GM12878 (cell line): ENCODE results near the gene PAM16. TPM values are rescaled to one million over a fixed set of nuclear protein-coding genes. Genes with fewer than 3 reads are reported as not detected.
A peak's percentile ranks its signal among the peaks of the same experiment; 100 is the strongest.

Experiments used
- BMI1 ChIP-seq: fragments of 450-650 bp; IDR thresholded peaks from 2 replicates; pipeline ENCODE4 v1.6.1; 2016; ENCODE audit warnings: mild to moderate bottlenecking, moderate library complexity, borderline replicate concordance
- CBX5 ChIP-seq: sonication (generic); IDR thresholded peaks from 2 replicates; pipeline ENCODE4 v1.6.1; 2016; ENCODE audit warnings: low read depth, moderate library complexity, mild to moderate bottlenecking, inconsistent platforms
- CHD1 ChIP-seq: IDR thresholded peaks from 2 replicates; pipeline ENCODE4 v1.6.1; 2012; ENCODE audit warnings: low read depth, low read length, improper control_type of control experiment
- DPF2 ChIP-seq: fragments of 450-650 bp; IDR thresholded peaks from 2 replicates; pipeline ENCODE4 v1.6.1; 2017; ENCODE audit warnings: mild to moderate bottlenecking
- IKZF1 ChIP-seq: fragments of 450-650 bp; conservative IDR thresholded peaks from 2 replicates; pipeline ENCODE4 v1.6.1; 2017; ENCODE audit warnings: antibody characterized with exemption, mild to moderate bottlenecking
- MYC ChIP-seq: IDR thresholded peaks from 2 replicates; pipeline ENCODE4 v1.6.1; 2011; ENCODE audit warnings: mild to moderate bottlenecking, low read length, moderate library complexity, inconsistent platforms; ENCODE audit not compliant: insufficient read depth, insufficient replicate concordance, insufficient read length, severe bottlenecking
- NFXL1 ChIP-seq: fragments of 450-650 bp; IDR thresholded peaks from 2 replicates; pipeline ENCODE4 v1.6.1; 2017; ENCODE audit warnings: antibody characterized with exemption, mild to moderate bottlenecking, borderline replicate concordance
- NFYA ChIP-seq: IDR thresholded peaks from 2 replicates; pipeline ENCODE4 v1.6.1; 2011; ENCODE audit warnings: low read depth, mild to moderate bottlenecking, low read length, improper control_type of control experiment, borderline replicate concordance
- NR2C2 ChIP-seq: IDR thresholded peaks from 2 replicates; pipeline ENCODE4 v1.6.1; 2011; ENCODE audit warnings: borderline replicate concordance, low read depth; ENCODE audit not compliant: control insufficient read depth, insufficient read length
- POLR2A ChIP-seq: IDR thresholded peaks from 2 replicates; pipeline ENCODE4 v1.6.1; 2011; ENCODE audit warnings: low read depth, mild to moderate bottlenecking, low read length
- RUNX3 ChIP-seq: IDR thresholded peaks from 2 replicates; pipeline ENCODE4 v1.6.1; 2012; ENCODE audit warnings: low read length, inconsistent platforms
- SPI1 ChIP-seq: IDR thresholded peaks from 2 replicates; pipeline ENCODE4 v1.6.1; 2011; ENCODE audit warnings: low read depth, mild to moderate bottlenecking, low read length, moderate library complexity, borderline replicate concordance; ENCODE audit not compliant: insufficient read depth
- SREBF2 ChIP-seq: IDR thresholded peaks from 2 replicates; pipeline ENCODE4 v1.6.1; 2012; ENCODE audit warnings: mild to moderate bottlenecking, low read length
- TAF1 ChIP-seq: IDR thresholded peaks from 2 replicates; pipeline ENCODE4 v1.6.1; 2011; ENCODE audit warnings: mild to moderate bottlenecking, low read depth, low read length, borderline replicate concordance
- TARDBP ChIP-seq: IDR thresholded peaks from 2 replicates; pipeline ENCODE4 v1.6.1; 2016; ENCODE audit warnings: borderline replicate concordance
- TCF3 ChIP-seq: IDR thresholded peaks from 2 replicates; pipeline ENCODE4 v1.6.1; 2012; ENCODE audit warnings: low read depth, mild to moderate bottlenecking, low read length, borderline replicate concordance; ENCODE audit not compliant: insufficient read depth
- WRNIP1 ChIP-seq: IDR thresholded peaks from 2 replicates; pipeline ENCODE4 v1.6.1; 2011; ENCODE audit warnings: low read depth, low read length, improper control_type of control experiment, borderline replicate concordance
- ZNF384 ChIP-seq: IDR thresholded peaks from 2 replicates; pipeline ENCODE4 v1.6.1; 2012; ENCODE audit warnings: low read depth, mild to moderate bottlenecking, low read length, improper control_type of control experiment, borderline replicate concordance
- ZSCAN29 ChIP-seq: fragments of 450-650 bp; IDR thresholded peaks from 2 replicates; pipeline ENCODE4 v1.6.1; 2017; ENCODE audit warnings: mild to moderate bottlenecking, moderate library complexity
- polyA plus RNA-seq, 11 experiments: library from polyadenylated mRNA; depleted of rRNA in 4 of 11; unstranded in 6 of 11; stranded (reverse) in 5 of 11; fragments of >200 nt; fragmentation: Nextera tagmentation in 4 of 11; fragmentation: Illumina TruSeq in 1 of 11; extraction: Ambion mirVana in 4 of 11; extraction: Trizol in 1 of 11; gene quantifications; 1 replicate in 1 of 11; 2 replicates in 10 of 11; pipeline versions ENCODE4 v1.2.1 to v1.2.3, GENCODE V29; 2011 to 2016; ENCODE audit warnings: inconsistent platforms in 2 of 11, missing spikeins in 2 of 11, low read depth in 1 of 11
- total RNA-seq, 4 experiments: library from RNA; depleted of rRNA in 3 of 4; stranded (reverse); fragments of >200 nt in 3 of 4; fragmentation: Illumina TruSeq in 1 of 4; extraction: Trizol in 1 of 4; gene quantifications; 2 replicates each; pipeline versions ENCODE4 v1.2.1 to v1.2.3, GENCODE V29; 2013 to 2021
- TF ChIP-seq, protein P1 (sequence below): IDR thresholded peaks from 2 replicates; pipeline ENCODE4 v1.6.1; 2012; ENCODE audit warnings: low read depth, low read length, improper control_type of control experiment
- TF ChIP-seq, protein P2 (sequence below): fragments of 450-650 bp; formaldehyde crosslinking; IDR thresholded peaks from 2 replicates; pipeline ENCODE4 v1.4.0; 2020; ENCODE audit warnings: mild to moderate bottlenecking, moderate library complexity
- TF ChIP-seq, protein P3 (sequence below): IDR thresholded peaks from 2 replicates; pipeline ENCODE4 v1.6.1; 2012; ENCODE audit warnings: low read depth, low read length, improper control_type of control experiment
- TF ChIP-seq, protein P4 (sequence below): IDR thresholded peaks from 2 replicates; pipeline ENCODE4 v1.6.1; 2011; ENCODE audit warnings: low read depth, mild to moderate bottlenecking, low read length, moderate library complexity, borderline replicate concordance; ENCODE audit errors: extremely low read depth
- TF ChIP-seq, protein P5 (sequence below): IDR thresholded peaks from 2 replicates; pipeline ENCODE4 v1.6.1; 2011; ENCODE audit warnings: mild to moderate bottlenecking, low read depth, low read length, moderate library complexity; ENCODE audit not compliant: insufficient replicate concordance

Gene PAM16
- total and polyA plus RNA-seq, 10 of the 15 experiments (the other 5 are each of a cell fraction or from before 2014, with no cell fraction given) = 18.5 to 94.3 (median 51.5) TPM

DNA sequence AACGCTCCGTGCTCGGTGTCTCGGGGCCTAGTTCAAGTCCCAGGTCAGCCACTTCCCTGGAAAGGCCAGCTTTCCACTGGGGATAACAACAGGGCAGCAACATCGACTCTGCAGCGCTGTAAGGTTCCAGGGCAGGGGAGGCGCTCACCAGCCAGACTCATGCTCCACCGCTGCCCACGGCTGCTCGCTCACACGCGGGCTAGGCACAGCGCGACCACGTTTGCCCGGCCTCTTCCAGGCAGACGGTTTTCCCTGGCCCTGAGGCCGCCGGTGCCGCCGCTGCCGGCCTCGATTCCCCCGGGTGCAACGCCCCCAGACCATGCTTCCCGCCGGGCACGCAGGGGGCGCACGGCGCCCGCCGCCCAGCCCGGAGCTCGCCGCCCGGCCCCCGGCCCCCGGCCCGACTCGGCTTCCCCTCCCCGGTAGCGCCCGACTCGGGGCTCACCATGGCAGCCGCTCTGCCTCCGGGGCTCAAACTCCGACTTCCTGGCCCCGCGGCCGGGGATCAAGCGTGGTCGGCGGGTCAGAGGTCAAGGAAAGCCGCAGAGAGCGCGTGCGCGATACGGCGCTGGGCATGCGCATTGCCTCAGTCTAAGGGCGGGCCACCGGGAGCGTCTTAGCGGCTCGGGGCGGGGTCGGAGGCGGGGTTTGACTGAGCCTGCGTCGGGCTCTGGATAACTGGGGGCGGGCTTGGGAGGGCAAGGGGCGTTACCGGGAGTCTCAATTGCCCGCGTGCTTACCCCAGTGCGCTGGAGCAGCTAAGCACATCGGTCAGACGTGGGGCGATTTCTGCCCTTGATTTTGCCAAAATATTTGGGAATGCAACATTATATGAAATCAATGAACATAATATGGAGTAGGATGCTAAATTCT is at the start of gene PAM16 (continued):
- TF ChIP-seq, protein P1, sequence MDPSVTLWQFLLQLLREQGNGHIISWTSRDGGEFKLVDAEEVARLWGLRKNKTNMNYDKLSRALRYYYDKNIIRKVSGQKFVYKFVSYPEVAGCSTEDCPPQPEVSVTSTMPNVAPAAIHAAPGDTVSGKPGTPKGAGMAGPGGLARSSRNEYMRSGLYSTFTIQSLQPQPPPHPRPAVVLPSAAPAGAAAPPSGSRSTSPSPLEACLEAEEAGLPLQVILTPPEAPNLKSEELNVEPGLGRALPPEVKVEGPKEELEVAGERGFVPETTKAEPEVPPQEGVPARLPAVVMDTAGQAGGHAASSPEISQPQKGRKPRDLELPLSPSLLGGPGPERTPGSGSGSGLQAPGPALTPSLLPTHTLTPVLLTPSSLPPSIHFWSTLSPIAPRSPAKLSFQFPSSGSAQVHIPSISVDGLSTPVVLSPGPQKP = no peak
- TF ChIP-seq TARDBP = 0 out of 2 replicates have a peak, but pooled peaks have one; percentile 24
- TF ChIP-seq ZNF384 = no peak
- no peak for TF ChIP-seq NFYA
- TF ChIP-seq, protein P2, sequence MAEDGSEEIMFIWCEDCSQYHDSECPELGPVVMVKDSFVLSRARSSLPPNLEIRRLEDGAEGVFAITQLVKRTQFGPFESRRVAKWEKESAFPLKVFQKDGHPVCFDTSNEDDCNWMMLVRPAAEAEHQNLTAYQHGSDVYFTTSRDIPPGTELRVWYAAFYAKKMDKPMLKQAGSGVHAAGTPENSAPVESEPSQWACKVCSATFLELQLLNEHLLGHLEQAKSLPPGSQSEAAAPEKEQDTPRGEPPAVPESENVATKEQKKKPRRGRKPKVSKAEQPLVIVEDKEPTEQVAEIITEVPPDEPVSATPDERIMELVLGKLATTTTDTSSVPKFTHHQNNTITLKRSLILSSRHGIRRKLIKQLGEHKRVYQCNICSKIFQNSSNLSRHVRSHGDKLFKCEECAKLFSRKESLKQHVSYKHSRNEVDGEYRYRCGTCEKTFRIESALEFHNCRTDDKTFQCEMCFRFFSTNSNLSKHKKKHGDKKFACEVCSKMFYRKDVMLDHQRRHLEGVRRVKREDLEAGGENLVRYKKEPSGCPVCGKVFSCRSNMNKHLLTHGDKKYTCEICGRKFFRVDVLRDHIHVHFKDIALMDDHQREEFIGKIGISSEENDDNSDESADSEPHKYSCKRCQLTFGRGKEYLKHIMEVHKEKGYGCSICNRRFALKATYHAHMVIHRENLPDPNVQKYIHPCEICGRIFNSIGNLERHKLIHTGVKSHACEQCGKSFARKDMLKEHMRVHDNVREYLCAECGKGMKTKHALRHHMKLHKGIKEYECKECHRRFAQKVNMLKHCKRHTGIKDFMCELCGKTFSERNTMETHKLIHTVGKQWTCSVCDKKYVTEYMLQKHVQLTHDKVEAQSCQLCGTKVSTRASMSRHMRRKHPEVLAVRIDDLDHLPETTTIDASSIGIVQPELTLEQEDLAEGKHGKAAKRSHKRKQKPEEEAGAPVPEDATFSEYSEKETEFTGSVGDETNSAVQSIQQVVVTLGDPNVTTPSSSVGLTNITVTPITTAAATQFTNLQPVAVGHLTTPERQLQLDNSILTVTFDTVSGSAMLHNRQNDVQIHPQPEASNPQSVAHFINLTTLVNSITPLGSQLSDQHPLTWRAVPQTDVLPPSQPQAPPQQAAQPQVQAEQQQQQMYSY (CRISPR knock-in tag) = no peak
- TF ChIP-seq RUNX3 = peak; percentile 52
- no peak for TF ChIP-seq CHD1
- no peak for TF ChIP-seq TCF3
- peak; percentile 28; the same call in 1 of the 2 replicates for TF ChIP-seq TAF1
- peak; percentile 58 for TF ChIP-seq NR2C2
- 0 out of 2 replicates have a peak, but pooled peaks have one; percentile 18 for TF ChIP-seq ZSCAN29
- TF ChIP-seq MYC = peak; percentile 36
- TF ChIP-seq, protein P3, sequence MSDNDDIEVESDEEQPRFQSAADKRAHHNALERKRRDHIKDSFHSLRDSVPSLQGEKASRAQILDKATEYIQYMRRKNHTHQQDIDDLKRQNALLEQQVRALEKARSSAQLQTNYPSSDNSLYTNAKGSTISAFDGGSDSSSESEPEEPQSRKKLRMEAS = peak; percentile 61; the same call in 1 of the 2 replicates
- no peak for TF ChIP-seq CBX5
- peak; percentile 88 for TF ChIP-seq POLR2A
- no peak for TF ChIP-seq BMI1
- TF ChIP-seq, protein P4, sequence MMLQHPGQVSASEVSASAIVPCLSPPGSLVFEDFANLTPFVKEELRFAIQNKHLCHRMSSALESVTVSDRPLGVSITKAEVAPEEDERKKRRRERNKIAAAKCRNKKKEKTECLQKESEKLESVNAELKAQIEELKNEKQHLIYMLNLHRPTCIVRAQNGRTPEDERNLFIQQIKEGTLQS = no peak
- no peak for TF ChIP-seq SPI1
- TF ChIP-seq, protein P5, sequence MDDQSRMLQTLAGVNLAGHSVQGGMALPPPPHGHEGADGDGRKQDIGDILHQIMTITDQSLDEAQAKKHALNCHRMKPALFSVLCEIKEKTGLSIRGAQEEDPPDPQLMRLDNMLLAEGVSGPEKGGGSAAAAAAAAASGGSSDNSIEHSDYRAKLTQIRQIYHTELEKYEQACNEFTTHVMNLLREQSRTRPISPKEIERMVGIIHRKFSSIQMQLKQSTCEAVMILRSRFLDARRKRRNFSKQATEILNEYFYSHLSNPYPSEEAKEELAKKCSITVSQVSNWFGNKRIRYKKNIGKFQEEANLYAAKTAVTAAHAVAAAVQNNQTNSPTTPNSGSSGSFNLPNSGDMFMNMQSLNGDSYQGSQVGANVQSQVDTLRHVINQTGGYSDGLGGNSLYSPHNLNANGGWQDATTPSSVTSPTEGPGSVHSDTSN = no peak
- peak; percentile 71 for TF ChIP-seq DPF2
- no peak for TF ChIP-seq SREBF2
- TF ChIP-seq WRNIP1 = no peak
- TF ChIP-seq IKZF1 = peak; percentile 83
- no peak for TF ChIP-seq NFXL1
